GM21737 (cell line): ENCODE measurements around the gene TRPM2.

ENCODE experiments used
- ATAC-seq: cut with Tn5 transposase; IDR thresholded peaks from one replicate; pipeline ENCODE4 v1.9.1; 2021; ENCODE audit warnings: mild to moderate bottlenecking, moderate library complexity; ENCODE audit not compliant: unreplicated experiment

The TRPM2 gene

GRCh38 chr21:44439211-44439600 lies 85.8 kb downstream of the TRPM2 start:
- ATAC-seq, result no peak

- no peak for ATAC-seq
Measured at GRCh38 chr21:44440241-44441040, 87.0 kb downstream of the TRPM2 start.

- no peak for ATAC-seq
Measured at GRCh38 chr21:44441041-44441400, 87.6 kb downstream of the TRPM2 start.

- no peak for ATAC-seq
Measured at GRCh38 chr21:44441581-44442265, 88.3 kb downstream of the TRPM2 start.

- no peak for ATAC-seq
Measured at GRCh38 chr21:44442266-44443125, 89.1 kb downstream of the TRPM2 start.

GRCh38 chr21:44443291-44443890 lies 90.0 kb downstream of the TRPM2 start:
- no peak for ATAC-seq

- ATAC-seq, result no peak
Measured at GRCh38 chr21:44443891-44444285, 90.5 kb downstream of the TRPM2 start.

- no peak for ATAC-seq
Measured at GRCh38 chr21:44444286-44444931, 91.0 kb downstream of the TRPM2 start.

- ATAC-seq, result no peak
Measured at GRCh38 chr21:44445145-44445812, 91.9 kb downstream of the TRPM2 start.

GRCh38 chr21:44448651-44449131 lies 95.3 kb downstream of the TRPM2 start:
- ATAC-seq, result no peak

GRCh38 chr21:44449473-44450363 lies 96.3 kb downstream of the TRPM2 start:
- ATAC-seq, result no peak

GRCh38 chr21:44450402-44450801 lies 97.0 kb downstream of the TRPM2 start:
- ATAC-seq, result no peak

- ATAC-seq, result no peak
Measured at GRCh38 chr21:44450999-44451398, 97.6 kb downstream of the TRPM2 start.

- no peak for ATAC-seq
Measured at GRCh38 chr21:44453120-44453519, 99.7 kb downstream of the TRPM2 start.

- ATAC-seq, result no peak
Measured at GRCh38 chr21:44454058-44454457, 100.6 kb downstream of the TRPM2 start.

GRCh38 chr21:44454747-44455523 lies 101.5 kb downstream of the TRPM2 start, which contains the start of gene LRRC3:
Gene LRRC3, plus strand, starts transcription at chr21:44455510. Its CDS starts 1,135 bp downstream, at chr21:44456645.
- no peak for ATAC-seq

- no peak for ATAC-seq
Measured at GRCh38 chr21:44455524-44456213, 102.2 kb downstream of the TRPM2 start.
